ENCODE data around the gene GABRG3. TPM values are rescaled to one million over a fixed set of nuclear protein-coding genes. Genes with fewer than 3 reads are reported as not detected.

The GABRG3 gene
- total and polyA plus RNA-seq, 7 donors = under 0.01 to 0.28 (median 0.05) TPM; not detected in 3

GRCh38 chr15:27077790-27078189 lies 106.8 kb downstream of the GABRG3 start:
- Histone ChIP-seq H3K4me3 (no peak overlapping the region), H3K4me1 (no peaks in the 10 kb centered on the region), H3K36me3 (no peaks in the 10 kb centered on the region), H3K27ac (no peak overlapping the region), H3K9me3 (no peaks in the 10 kb centered on the region), H3K27me3 (no peaks in the 10 kb centered on the region)
- TF ChIP-seq POLR2AphosphoS5 (IDR thresholded peaks at IDR 0.05) = no peak
- TF ChIP-seq CTCF (IDR thresholded peaks at IDR 0.05) = no peak
- TF ChIP-seq EP300 (IDR thresholded peaks at IDR 0.05) = no peak
- TF ChIP-seq POLR2A (IDR thresholded peaks at IDR 0.05) = no peak
- intact Hi-C loops (cut with DNase I) = no loop called here
- 67 to 70% methylated on average over 5 of the region's 5 CpGs for WGBS, 2 donors
- DNase-seq = no peak

- no peaks in the 10 kb centered on the region for H3K36me3 ChIP-seq
- H3K9me3 ChIP-seq = no peaks in the 10 kb centered on the region
- intact Hi-C loops (cut with DNase I) = no loop called here
- H3K27me3 ChIP-seq = no peaks in the 10 kb centered on the region
- DNase-seq = no peak
- 72 to 77% methylated on average over 10 of the region's 10 CpGs for WGBS, 2 donors
- H3K4me1 ChIP-seq = no peaks in the 10 kb centered on the region
- H3K4me3 ChIP-seq = no peak overlapping the region
- TF ChIP-seq EP300 (IDR thresholded peaks at IDR 0.05) (no peak), POLR2A (IDR thresholded peaks at IDR 0.05) (no peak)
- no peak overlapping the region for H3K27ac ChIP-seq
These were observed 110.9 kb downstream of the GABRG3 start for GRCh38 chr15:27081676-27082418.

DNA sequence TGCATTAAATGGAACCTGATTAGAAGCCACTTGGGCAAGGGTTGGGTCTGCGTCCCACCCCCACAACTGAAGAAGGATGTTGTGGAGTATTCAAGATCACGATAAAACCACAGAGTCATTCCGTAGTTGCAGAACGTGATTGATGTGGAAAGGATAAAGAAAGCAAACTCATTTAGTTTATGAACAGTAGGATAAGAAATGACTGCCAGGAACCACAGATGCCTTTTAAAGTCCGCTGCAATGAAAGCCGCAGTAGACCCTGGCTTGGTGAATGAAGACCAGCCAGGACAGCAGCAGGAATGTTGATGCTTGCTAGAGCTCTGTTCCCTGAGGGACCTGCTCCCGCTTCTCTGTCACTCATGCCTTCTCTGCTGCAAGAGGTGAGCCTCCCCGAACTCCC lies 111.5 kb downstream of the GABRG3 start:
- Histone ChIP-seq H3K4me1 (no peaks in the 10 kb centered on the region), H3K4me3 (no peak overlapping the region), H3K27me3 (no peaks in the 10 kb centered on the region), H3K27ac (no peak overlapping the region), H3K9me3 (no peaks in the 10 kb centered on the region), H3K36me3 (no peaks in the 10 kb centered on the region)
- 60 to 74% methylated on average over 8 of the region's 8 CpGs for WGBS, 2 donors
- no peak for DNase-seq
- no peak for TF ChIP-seq EP300 (IDR thresholded peaks at IDR 0.05)
- TF ChIP-seq POLR2A (IDR thresholded peaks at IDR 0.05) = no peak
- TF ChIP-seq CTCF (IDR thresholded peaks at IDR 0.05) = no peak
- TF ChIP-seq POLR2AphosphoS5 (IDR thresholded peaks at IDR 0.05) = no peak
- intact Hi-C loops (cut with DNase I) = no loop called here

GRCh38 chr15:27084844-27085243 lies 113.9 kb downstream of the GABRG3 start:
- WGBS, 2 donors = 63 to 74% methylated on average over 3 of the region's 3 CpGs
- no peak for TF ChIP-seq EP300 (IDR thresholded peaks at IDR 0.05)
- Histone ChIP-seq H3K4me1 (no peaks in the 10 kb centered on the region), H3K27ac (no peak overlapping the region), H3K27me3 (no peaks in the 10 kb centered on the region), H3K36me3 (no peaks in the 10 kb centered on the region), H3K4me3 (no peak overlapping the region), H3K9me3 (peaks cover 0 to 5% (median 0%) of the 10 kb centered on the region in 4 donors)
- intact Hi-C loops (cut with DNase I) = no loop called here
- no peak for DNase-seq

DNA sequence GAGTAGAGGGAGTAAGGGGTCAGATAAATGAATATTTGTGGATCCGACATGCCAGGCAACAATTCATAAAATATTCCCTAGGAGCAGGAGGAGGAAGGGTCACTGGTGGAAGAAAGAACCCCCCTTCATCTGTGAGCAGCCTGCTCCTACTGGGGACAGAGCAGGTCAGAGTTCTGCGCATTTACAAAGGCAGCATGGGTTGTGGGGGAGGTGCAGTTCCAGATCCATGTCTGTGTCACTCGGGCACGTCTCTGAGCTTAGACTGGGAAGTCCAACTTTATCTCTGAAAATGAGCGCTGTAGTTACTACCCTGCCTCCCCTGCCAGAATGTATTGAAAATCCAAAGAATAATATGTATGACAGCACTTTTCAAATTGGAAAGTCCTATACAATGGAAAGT lies 115.2 kb downstream of the GABRG3 start:
- 56 to 59% methylated on average over 5 of the region's 5 CpGs for WGBS, 2 donors
- Histone ChIP-seq H3K27me3 (no peaks in the 10 kb centered on the region), H3K9me3 (peaks cover 0 to 5% (median 0%) of the 10 kb centered on the region in 4 donors), H3K4me1 (no peaks in the 10 kb centered on the region), H3K36me3 (no peaks in the 10 kb centered on the region), H3K4me3 (no peak overlapping the region), H3K27ac (no peak overlapping the region)
- TF ChIP-seq CTCF (IDR thresholded peaks at IDR 0.05) = no peak
- no peak for TF ChIP-seq POLR2AphosphoS5 (IDR thresholded peaks at IDR 0.05)
- no peak for TF ChIP-seq POLR2A (IDR thresholded peaks at IDR 0.05)
- no peak for TF ChIP-seq EP300 (IDR thresholded peaks at IDR 0.05)
- intact Hi-C loops (cut with DNase I) = no loop called here
- DNase-seq = no peak

DNA sequence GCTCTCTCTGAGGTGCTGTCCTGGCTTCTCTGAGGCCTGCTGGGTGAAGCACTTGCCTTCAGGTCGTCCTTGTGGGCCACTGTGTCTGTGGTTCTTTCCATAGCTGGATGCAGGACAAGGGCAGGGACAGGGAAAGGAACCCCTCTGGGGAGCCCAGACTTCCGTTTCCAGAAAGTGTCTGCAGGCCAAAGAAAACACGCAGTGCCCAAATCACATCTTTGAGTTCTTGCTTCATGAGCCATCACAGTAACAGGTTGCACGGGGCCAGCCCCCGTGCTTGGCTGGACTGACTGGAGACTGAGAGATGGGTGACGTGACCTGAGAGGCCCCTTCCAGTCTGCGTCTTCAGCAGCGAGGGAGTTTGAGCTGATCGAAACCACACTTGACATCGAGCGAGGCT lies 115.8 kb downstream of the GABRG3 start:
- H3K4me3 ChIP-seq = no peak overlapping the region
- DNase-seq = no peak
- H3K9me3 ChIP-seq = peaks cover 0 to 5% (median 0%) of the 10 kb centered on the region in 4 donors
- no peaks in the 10 kb centered on the region for H3K27me3 ChIP-seq
- WGBS, 2 donors = 82 to 84% methylated on average over 11 of the region's 11 CpGs
- no peaks in the 10 kb centered on the region for H3K4me1 ChIP-seq
- TF ChIP-seq POLR2A (IDR thresholded peaks at IDR 0.05) = no peak
- TF ChIP-seq POLR2AphosphoS5 (IDR thresholded peaks at IDR 0.05) = no peak
- TF ChIP-seq CTCF (IDR thresholded peaks at IDR 0.05) = no peak
- no peak for TF ChIP-seq EP300 (IDR thresholded peaks at IDR 0.05)
- H3K27ac ChIP-seq = no peak overlapping the region
- intact Hi-C loops (cut with DNase I) = no loop called here
- H3K36me3 ChIP-seq = no peaks in the 10 kb centered on the region
